HFFc6 (cell line): ENCODE results near the gene PRM1. TPM values are rescaled to one million over a fixed set of nuclear protein-coding genes. Genes with fewer than 3 reads are reported as not detected.

ENCODE experiments used
- DNase-seq: peaks from one replicate; pipeline ENCODE4 v3.0.0-alpha.2; 2018
- H3K27ac Mint-ChIP-seq: 2 replicates; pipeline ENCODE4 v1.8.0; 2020; ENCODE audit warnings: mild to moderate bottlenecking, mixed read lengths
- H3K27me3 Mint-ChIP-seq: 2 replicates; pipeline ENCODE4 v1.8.0; 2021; ENCODE audit warnings: mild to moderate bottlenecking, moderate library complexity, mixed read lengths; ENCODE audit not compliant: insufficient read depth
- H3K36me3 Mint-ChIP-seq: 2 replicates; pipeline ENCODE4 v1.8.0; 2021; ENCODE audit warnings: low read depth, mixed read lengths
- H3K4me1 Mint-ChIP-seq: 2 replicates; pipeline ENCODE4 v1.8.0; 2020; ENCODE audit warnings: low read depth, mixed read lengths
- H3K4me3 Mint-ChIP-seq: 2 replicates; pipeline ENCODE4 v1.8.0; 2020; ENCODE audit warnings: mild to moderate bottlenecking, moderate library complexity, mixed read lengths
- H3K9me3 Mint-ChIP-seq: 2 replicates; pipeline ENCODE4 v1.8.0; 2020; ENCODE audit warnings: mild to moderate bottlenecking, mixed read lengths
- CTCF ChIP-seq: fragments of 200-600 bp; sonication (generic); IDR thresholded peaks from 2 replicates; pipeline ENCODE4 v1.5.0; 2021; ENCODE audit warnings: antibody characterized with exemption, mild to moderate bottlenecking
- total RNA-seq, 6 experiments: library from RNA; stranded (reverse); fragmentation: NEBNext Ultra II Directional; extraction: Animal tissue kit (Norgen Biotek cat#: 25700); gene quantifications; 2 replicates in 1 of 6; 3 replicates in 5 of 6; pipeline ENCODE4 v1.2.3, GENCODE V29; 2021

The PRM1 gene
- total RNA-seq, 6 experiments from 2014 or later, result not detected

DNA sequence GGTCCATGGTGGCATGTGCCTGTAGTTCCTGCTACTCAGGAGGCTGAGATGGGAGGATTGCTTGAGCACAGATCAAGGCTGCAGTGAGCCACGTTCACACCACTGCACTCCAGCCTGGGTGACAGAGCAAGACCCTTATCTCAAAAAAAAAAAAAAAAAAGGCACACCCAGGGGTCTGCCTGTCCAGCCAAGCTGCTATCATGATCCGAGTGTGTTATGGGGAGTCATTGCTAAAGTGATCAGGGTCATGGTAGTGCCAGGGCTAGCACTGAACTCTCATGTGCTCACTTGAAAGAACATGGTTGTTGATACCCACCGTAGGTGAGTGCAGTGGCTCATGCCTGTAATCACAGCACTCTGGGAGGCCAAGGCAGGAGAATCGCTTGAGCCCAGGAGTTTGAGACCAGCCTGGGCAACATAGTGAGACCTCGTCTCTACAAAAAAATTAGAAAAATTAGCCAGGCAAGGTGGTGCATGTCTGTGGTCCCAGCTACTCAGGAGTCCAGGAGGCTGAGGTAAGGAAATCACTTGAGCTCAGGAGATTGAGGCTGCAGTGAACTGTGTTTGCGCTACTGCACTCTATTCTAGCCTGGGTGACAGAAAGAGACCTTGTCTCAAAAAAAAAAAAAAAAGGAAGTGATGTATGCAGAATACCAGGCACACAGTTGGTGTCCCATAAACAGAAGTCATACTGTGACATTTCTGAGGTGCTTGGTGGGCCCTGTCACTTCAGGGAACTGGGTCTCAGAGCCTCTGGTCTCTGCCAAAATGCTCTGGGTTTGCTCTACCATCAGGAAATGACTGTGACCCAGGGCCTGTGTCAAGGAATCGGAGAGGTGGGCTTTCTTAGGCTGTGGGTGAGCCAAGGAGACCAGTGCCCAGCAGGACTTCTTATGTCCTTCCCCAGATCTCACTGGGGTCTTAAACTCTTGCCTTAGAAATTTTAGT, 2.2 kb downstream of the PRM1 start:
- Mint-ChIP-seq H3K4me1 (peaks cover 2% of the 10 kb centered on the region; the same call in 1 of the 2 replicates), H3K4me3 (no peak overlapping the region), H3K27ac (no peak overlapping the region), H3K36me3 (peaks cover 5% of the 10 kb centered on the region; the same call in 1 of the 2 replicates), H3K9me3 (peaks cover 7% of the 10 kb centered on the region; the same call in 1 of the 2 replicates), H3K27me3 (peaks cover 25% of the 10 kb centered on the region)
- no peak for TF ChIP-seq CTCF
- no peak for DNase-seq

- no peak for DNase-seq
- no peak overlapping the region for H3K27ac Mint-ChIP-seq
- no peak for TF ChIP-seq CTCF
- peaks cover 22% of the 10 kb centered on the region for H3K27me3 Mint-ChIP-seq
- H3K4me1 Mint-ChIP-seq, result peaks cover 10% of the 10 kb centered on the region; the same call in 1 of the 2 replicates
- no peak overlapping the region for H3K4me3 Mint-ChIP-seq
- peaks cover 5% of the 10 kb centered on the region; the same call in 1 of the 2 replicates for H3K36me3 Mint-ChIP-seq
- peaks cover 7% of the 10 kb centered on the region; the same call in 1 of the 2 replicates for H3K9me3 Mint-ChIP-seq
Measured at GRCh38 chr16:11277607-11278337, 3.4 kb downstream of the PRM1 start.

- H3K9me3 Mint-ChIP-seq, result peaks cover 7% of the 10 kb centered on the region; the same call in 1 of the 2 replicates
- TF ChIP-seq CTCF, result no peak
- no peak overlapping the region for H3K4me3 Mint-ChIP-seq
- H3K4me1 Mint-ChIP-seq, result peaks cover 10% of the 10 kb centered on the region; the same call in 1 of the 2 replicates
- no peak overlapping the region for H3K27ac Mint-ChIP-seq
- peaks cover 5% of the 10 kb centered on the region; the same call in 1 of the 2 replicates for H3K36me3 Mint-ChIP-seq
- peaks cover 19% of the 10 kb centered on the region for H3K27me3 Mint-ChIP-seq
- DNase-seq, result no peak
Measured at GRCh38 chr16:11276896-11277593, 4.1 kb downstream of the PRM1 start.

DNA sequence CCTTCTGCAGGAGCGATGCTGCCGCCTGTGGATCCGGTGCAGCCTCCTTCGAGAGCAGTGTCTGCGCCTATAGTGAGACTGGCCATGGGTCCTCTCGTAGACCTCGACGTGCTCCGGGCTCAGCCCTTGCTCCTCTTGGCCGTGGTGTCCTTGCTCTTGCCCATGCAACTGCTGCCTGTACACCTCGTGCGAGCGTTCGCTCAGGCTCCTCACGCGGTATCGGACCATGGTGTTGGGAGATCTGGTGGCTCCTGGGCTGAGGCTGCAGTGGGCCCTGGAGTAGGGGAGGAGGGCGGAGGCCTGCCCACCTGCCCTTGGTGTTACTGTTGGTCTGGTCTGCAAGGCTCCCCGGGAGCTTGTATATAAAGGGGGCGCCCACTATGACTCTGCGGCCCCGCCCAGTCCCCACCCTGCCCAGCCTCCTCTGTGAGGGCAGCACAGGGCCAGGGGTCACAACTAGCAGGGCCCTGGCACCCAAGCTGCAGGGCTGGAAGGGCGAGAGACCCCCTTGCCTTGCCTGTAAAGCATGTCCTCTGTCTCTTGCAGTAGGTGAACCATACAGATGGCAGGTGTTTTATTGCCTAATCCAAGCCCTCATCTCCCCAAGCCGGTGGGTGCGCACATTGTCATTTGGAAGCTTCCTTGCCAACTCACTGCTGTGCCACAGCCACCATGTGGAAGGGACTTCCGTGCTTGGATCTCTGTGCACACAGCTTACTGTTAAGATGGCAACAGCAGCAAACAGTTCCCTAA, 4.8 kb downstream of the PRM1 start, which contains the start of gene PRM2:
Gene PRM2, minus strand, starts transcription at position 338 of the 753 bp plus-strand sequence. Its CDS starts 110 bp downstream, at position 228.
- H3K4me3 Mint-ChIP-seq, result no peak within 1 kb of the TSS
- peaks cover 5% of the 10 kb centered on the region; the same call in 1 of the 2 replicates for H3K36me3 Mint-ChIP-seq
- no peak for TF ChIP-seq CTCF
- DNase-seq, result no peak
- H3K27me3 Mint-ChIP-seq, result peaks cover 19% of the 10 kb centered on the region
- peaks cover 10% of the 10 kb centered on the region; the same call in 1 of the 2 replicates for H3K4me1 Mint-ChIP-seq
- H3K27ac Mint-ChIP-seq, result no peak within 1 kb of the TSS
- H3K9me3 Mint-ChIP-seq, result peaks cover 7% of the 10 kb centered on the region; the same call in 1 of the 2 replicates
